Fibroblast of lung (primary cell): ENCODE data around the gene ZNF207.

Source experiments
- CTCF ChIP-seq, 2 donors: IDR thresholded peaks in 1 of 2; conservative IDR thresholded peaks in 1 of 2; 1 replicate in 1 of 2; 2 replicates in 1 of 2; pipeline ENCODE4 v1.5.1; 2011 to 2012; ENCODE audit warnings: low read length in 2 of 2, control low read depth in 1 of 2, inconsistent platforms in 1 of 2, low read depth in 1 of 2, mild to moderate bottlenecking in 1 of 2
- EZH2 ChIP-seq: IDR thresholded peaks from 2 replicates; pipeline ENCODE4 v1.5.1; 2012; ENCODE audit warnings: low read length, control low read depth, mild to moderate bottlenecking; ENCODE audit errors: missing control alignments

GRCh38 chr17:32323811-32324491 lies 26.0 kb upstream of the ZNF207 start:
- TF ChIP-seq CTCF (conservative IDR thresholded peaks at IDR 0.05 in 1 of 2, IDR thresholded peaks at IDR 0.05 in 1 of 2; ENCODE audit: low read depth in 1 of 2, low read length in 2 of 2) (no peak), EZH2 (no peak)
